HepG2 (cell line): ENCODE data around the gene SEMA3E.

Experiments
- CBX1 ChIP-seq: IDR thresholded peaks from one replicate; pipeline ENCODE4 v1.6.1; 2016; ENCODE audit warnings: antibody characterized with exemption, low read depth
- CTCF ChIP-seq: sonication (generic); formaldehyde crosslinking; IDR thresholded peaks from 2 replicates; pipeline ENCODE4 v1.5.0; 2020; ENCODE audit warnings: mild to moderate bottlenecking, missing genetic modification reagents, moderate library complexity
- EZH2 ChIP-seq: conservative IDR thresholded peaks from 2 replicates; pipeline ENCODE4 v1.6.1; 2012; ENCODE audit warnings: mild to moderate bottlenecking, low read depth, low read length, moderate library complexity
- GMEB1 ChIP-seq: sonication (generic); formaldehyde crosslinking; IDR thresholded peaks from 2 replicates; pipeline ENCODE4 v1.5.1; 2020; ENCODE audit warnings: missing genetic modification reagents, mild to moderate bottlenecking, borderline replicate concordance
- GTF3A ChIP-seq: sonication (generic); formaldehyde crosslinking; conservative IDR thresholded peaks from 2 replicates; pipeline ENCODE4 v1.4.0; 2020; ENCODE audit warnings: mild to moderate bottlenecking, missing genetic modification reagents
- GZF1 ChIP-seq: sonication (generic); formaldehyde crosslinking; IDR thresholded peaks from 2 replicates; pipeline ENCODE4 v1.5.1; 2020; ENCODE audit warnings: mild to moderate bottlenecking, missing genetic modification reagents
- HNRNPH1 ChIP-seq: fragments of 200-400 bp; formaldehyde crosslinking; optimal IDR thresholded peaks from 2 replicates; pipeline ENCODE3; 2017; ENCODE audit warnings: mild to moderate bottlenecking, low read depth, low read length
- PHF8 ChIP-seq: sonication (generic); formaldehyde crosslinking; IDR thresholded peaks from 2 replicates; pipeline ENCODE4 v1.5.0; 2020; ENCODE audit warnings: missing genetic modification reagents
- POLR2A ChIP-seq, 2 experiments: IDR thresholded peaks; 2 replicates each; pipeline ENCODE4 v1.6.1; 2011; ENCODE audit warnings: low read depth in 2 of 2, low read length in 2 of 2, mild to moderate bottlenecking in 1 of 2, moderate library complexity in 1 of 2; ENCODE audit not compliant: insufficient read depth in 1 of 2
- RFX1 ChIP-seq: fragments of 450-650 bp; IDR thresholded peaks from 2 replicates; pipeline ENCODE4 v1.6.1; 2017
- TCF12 ChIP-seq, 2 experiments: fragments of 450-650 bp in 1 of 2; sonication (generic) in 1 of 2; formaldehyde crosslinking in 1 of 2; IDR thresholded peaks; 2 replicates each; pipeline versions ENCODE4 v1.6.1 to v1.8.0; 2017 to 2022; ENCODE audit warnings: antibody characterized with exemption in 1 of 2, mild to moderate bottlenecking in 1 of 2, missing genetic modification reagents in 1 of 2, moderate library complexity in 1 of 2
- ZNF335 ChIP-seq: sonication (generic); formaldehyde crosslinking; IDR thresholded peaks from 2 replicates; pipeline ENCODE4 v1.4.0; 2020; ENCODE audit warnings: missing genetic modification reagents
- ZNF710 ChIP-seq: sonication (generic); formaldehyde crosslinking; IDR thresholded peaks from 2 replicates; pipeline ENCODE4 v1.5.0; 2020; ENCODE audit warnings: mild to moderate bottlenecking, missing genetic modification reagents, borderline replicate concordance
- ZNF75D ChIP-seq: sonication (generic); formaldehyde crosslinking; IDR thresholded peaks from 2 replicates; pipeline ENCODE4 v1.8.1; 2023; ENCODE audit warnings: missing genetic modification reagents, mild to moderate bottlenecking, borderline replicate concordance

GRCh38 chr7:83313931-83314330 is 335.0 kb downstream of the SEMA3E start:
- no peak for TF ChIP-seq HNRNPH1
- no peak for TF ChIP-seq PHF8
- no peak for TF ChIP-seq CTCF (CRISPR knock-in tag)
- TF ChIP-seq RFX1 = no peak
- no peak for TF ChIP-seq CBX1
- TF ChIP-seq ZNF710 (CRISPR knock-in tag) = no peak
- no peak for TF ChIP-seq GZF1 (CRISPR knock-in tag)
- TF ChIP-seq ZNF75D (CRISPR knock-in tag) = no peak
- no peak for TF ChIP-seq GMEB1
- no peak for TF ChIP-seq TCF12 (IDR thresholded peaks at IDR 0.05)
- TF ChIP-seq TCF12 (CRISPR knock-in tag; IDR thresholded peaks at IDR 0.05) = no peak
- TF ChIP-seq GTF3A = no peak
- TF ChIP-seq ZNF335 (CRISPR knock-in tag) = no peak
- no peak for TF ChIP-seq EZH2
- no peak for TF ChIP-seq POLR2A (IDR thresholded peaks at IDR 0.05; ENCODE audit: insufficient read depth in 1 of 2, low read depth in 2 of 2, low read length in 2 of 2)
